ENCODE results near the gene TMCO2. TPM values are rescaled to one million over a fixed set of nuclear protein-coding genes. Genes with fewer than 3 reads are reported as not detected.

TMCO2 gene
- total RNA-seq, 1 experiment from 2014 or later = not detected

Other genes with a start within 250 kb of the TMCO2 start
- 274 TPM for gene CAP1, start 207.2 kb upstream of the TMCO2 start, total RNA-seq (2021; ENCODE audit: unreplicated experiment)
- gene PPT1, start 150.7 kb upstream of the TMCO2 start, total RNA-seq (2021; ENCODE audit: unreplicated experiment) = 46.8 TPM
- gene RLF, start 86.5 kb upstream of the TMCO2 start, total RNA-seq (2021; ENCODE audit: unreplicated experiment) = 20.5 TPM
- gene ZMPSTE24, start 10.3 kb downstream of the TMCO2 start, total RNA-seq (2021; ENCODE audit: unreplicated experiment) = 39.6 TPM
- gene COL9A2, start 69.3 kb downstream of the TMCO2 start, total RNA-seq (2021; ENCODE audit: unreplicated experiment) = 2.4 TPM
- 16.4 TPM for gene SMAP2, start 125.8 kb downstream of the TMCO2 start, total RNA-seq (2021; ENCODE audit: unreplicated experiment)
- gene ZFP69B, start 202.5 kb downstream of the TMCO2 start, total RNA-seq (2021; ENCODE audit: unreplicated experiment) = 0.27 TPM
- gene ZFP69, start 229.4 kb downstream of the TMCO2 start, total RNA-seq (2021; ENCODE audit: unreplicated experiment) = not detected